SKM-1 treated with dmso at 0.1 percent for 144 hours (cell line): Measurements from ENCODE around the gene MRPL14.

Source experiments
- DNase-seq: peaks from one replicate; lab custom pipeline; 2025; ENCODE audit not compliant: unreplicated experiment; lab: John Stamatoyannopoulos, UW

Gene MRPL14

GRCh38 chr6:44067173-44068139 lies 59.8 kb downstream of the MRPL14 start:
- DNase-seq = no peak

- no peak for DNase-seq
Observed at GRCh38 chr6:44066394-44067172, 60.7 kb downstream of the MRPL14 start.

- DNase-seq = no peak
Observed at GRCh38 chr6:44065443-44066140, 61.7 kb downstream of the MRPL14 start.

GRCh38 chr6:44064948-44065272 lies 62.3 kb downstream of the MRPL14 start:
- DNase-seq = no peak

GRCh38 chr6:44064089-44064947 lies 62.9 kb downstream of the MRPL14 start:
- DNase-seq = no peak

- no peak for DNase-seq
Observed at GRCh38 chr6:44063561-44064059, 63.6 kb downstream of the MRPL14 start.
